ENCODE measurements around the gene GINM1.

- TF ChIP-seq CTCF (IDR thresholded peaks at IDR 0.05) = no peak
- no peak for TF ChIP-seq POLR2A (IDR thresholded peaks at IDR 0.05)
Observed at GRCh38 chr6:149567194-149567586, 1.0 kb downstream of the GINM1 start.
